Measurements from ENCODE around the gene RAMP3. TPM values are rescaled to one million over a fixed set of nuclear protein-coding genes. Genes with fewer than 3 reads are reported as not detected.

RAMP3 gene
- polyA plus RNA-seq, 1 donor = 5.1 TPM

DNA sequence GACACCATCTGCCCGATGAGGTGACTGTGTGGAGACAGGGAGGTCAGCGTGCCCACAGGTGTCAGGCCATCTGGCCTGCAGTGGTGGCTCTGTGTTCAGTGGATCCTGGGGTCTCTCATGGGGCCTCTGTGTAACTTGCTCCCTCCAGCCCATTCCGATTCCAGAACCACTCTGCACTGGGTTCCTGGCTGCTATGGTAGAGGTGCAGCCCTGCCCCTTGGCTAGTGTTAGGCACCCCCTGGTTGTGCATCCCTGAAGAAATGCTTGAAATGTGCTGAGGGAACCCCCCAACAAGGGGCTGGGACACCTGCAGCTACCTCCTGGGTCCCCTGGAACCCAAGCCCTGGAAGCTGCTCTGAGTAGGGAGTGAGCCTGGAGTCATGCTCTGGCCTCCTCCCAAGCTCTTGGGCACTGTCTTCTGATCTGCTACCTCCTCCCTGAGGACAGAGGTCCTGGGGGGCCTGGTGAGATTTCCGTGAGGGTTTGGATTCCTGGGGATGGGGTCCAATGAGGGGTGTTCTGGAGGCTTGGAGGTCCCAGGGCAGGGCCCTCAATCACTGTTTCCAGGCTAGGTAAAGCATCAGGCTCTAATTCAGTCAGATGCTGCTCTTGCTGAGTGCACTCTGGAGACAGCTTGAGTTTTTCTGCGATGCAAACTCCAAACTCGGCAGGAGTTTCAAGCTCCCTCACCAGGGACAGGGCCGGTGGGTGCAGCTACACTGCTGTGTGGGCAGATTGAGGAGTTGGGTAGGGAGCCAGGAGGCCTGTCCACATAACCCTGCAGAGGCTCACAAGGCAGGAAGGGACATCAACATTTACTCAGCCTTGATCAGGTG, 27.7 kb downstream of the RAMP3 start:
- no peak overlapping the region for H3K27ac ChIP-seq (ENCODE audit: low read length)
- H3K36me3 ChIP-seq (ENCODE audit: control insufficient read depth, insufficient read depth, low read length) = no peaks in the 10 kb centered on the region
- H3K9me3 ChIP-seq (ENCODE audit: control insufficient read depth, low read depth, low read length) = no peaks in the 10 kb centered on the region
- no CpG with 5 or more reads among the region's 7 CpGs for WGBS (ENCODE audit: insufficient coverage, low lambda C conversion rate)
- H3K27me3 ChIP-seq (ENCODE audit: control insufficient read depth, insufficient read depth, low read length) = no peaks in the 10 kb centered on the region
- H3K4me3 ChIP-seq (ENCODE audit: low read length) = no peak overlapping the region
- DNase-seq = no peak
- no peaks in the 10 kb centered on the region for H3K4me1 ChIP-seq (ENCODE audit: control insufficient read depth, insufficient read depth, low read length)

DNA sequence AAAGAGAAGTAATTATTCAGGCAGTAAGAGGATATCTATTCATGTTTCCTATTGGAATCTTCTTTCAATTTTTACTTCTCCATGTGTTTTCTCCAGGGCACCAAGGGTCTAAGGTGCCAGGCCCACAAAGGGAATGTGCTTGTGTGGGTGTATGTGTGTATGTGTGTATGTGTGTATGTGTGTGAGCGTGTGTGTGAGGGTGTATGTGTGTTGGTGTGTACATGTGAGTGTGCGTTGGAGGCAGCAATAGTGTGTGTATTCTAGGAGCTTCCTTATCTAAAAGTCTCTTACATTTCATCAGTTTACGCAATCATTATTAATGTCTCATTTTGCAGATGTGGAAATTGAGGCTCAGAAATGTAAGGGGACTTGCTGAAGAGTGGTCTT, 28.3 kb downstream of the RAMP3 start:
- no peaks in the 10 kb centered on the region for H3K27me3 ChIP-seq (ENCODE audit: control insufficient read depth, insufficient read depth, low read length)
- H3K4me3 ChIP-seq (ENCODE audit: low read length) = no peak overlapping the region
- H3K9me3 ChIP-seq (ENCODE audit: control insufficient read depth, low read depth, low read length) = no peaks in the 10 kb centered on the region
- no peaks in the 10 kb centered on the region for H3K36me3 ChIP-seq (ENCODE audit: control insufficient read depth, insufficient read depth, low read length)
- no peak overlapping the region for H3K27ac ChIP-seq (ENCODE audit: low read length)
- 80% methylated on average over 1 of the region's 3 CpGs for WGBS (ENCODE audit: insufficient coverage, low lambda C conversion rate)
- no peak for DNase-seq
- no peaks in the 10 kb centered on the region for H3K4me1 ChIP-seq (ENCODE audit: control insufficient read depth, insufficient read depth, low read length)

DNA sequence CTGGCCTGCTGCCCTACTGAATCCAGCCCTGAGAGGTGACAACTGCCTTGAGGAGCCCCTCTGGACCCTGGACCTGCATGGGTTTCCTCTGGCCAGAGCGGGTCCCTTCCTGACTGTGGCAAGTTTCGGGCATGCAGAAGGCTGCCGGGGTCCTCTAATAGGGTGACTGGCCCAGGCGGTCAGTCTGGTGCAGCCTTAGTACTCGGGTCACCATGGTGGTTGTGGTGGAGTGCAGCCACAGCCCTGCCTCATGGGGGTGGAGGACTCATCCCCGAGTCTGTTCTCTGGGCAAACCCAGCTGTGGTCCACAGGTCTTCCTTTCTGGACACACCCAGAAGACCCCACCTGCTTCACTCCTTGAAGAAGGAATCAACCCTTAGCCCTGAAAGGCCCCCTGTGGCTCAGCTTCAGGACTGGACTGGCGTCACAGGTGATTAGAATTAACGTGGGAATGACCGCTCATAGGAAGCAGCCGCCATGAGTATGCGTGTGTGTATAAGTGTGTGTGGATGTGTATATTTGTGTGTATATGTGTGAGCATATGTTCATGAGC, 28.7 kb downstream of the RAMP3 start:
- Histone ChIP-seq H3K9me3 (ENCODE audit: control insufficient read depth, low read depth, low read length) (no peaks in the 10 kb centered on the region), H3K4me3 (ENCODE audit: low read length) (no peak overlapping the region), H3K36me3 (ENCODE audit: control insufficient read depth, insufficient read depth, low read length) (no peaks in the 10 kb centered on the region), H3K4me1 (ENCODE audit: control insufficient read depth, insufficient read depth, low read length) (no peaks in the 10 kb centered on the region), H3K27me3 (ENCODE audit: control insufficient read depth, insufficient read depth, low read length) (no peaks in the 10 kb centered on the region), H3K27ac (ENCODE audit: low read length) (no peak overlapping the region)
- DNase-seq = no peak
- no CpG with 5 or more reads among the region's 11 CpGs for WGBS (ENCODE audit: insufficient coverage, low lambda C conversion rate)

DNA sequence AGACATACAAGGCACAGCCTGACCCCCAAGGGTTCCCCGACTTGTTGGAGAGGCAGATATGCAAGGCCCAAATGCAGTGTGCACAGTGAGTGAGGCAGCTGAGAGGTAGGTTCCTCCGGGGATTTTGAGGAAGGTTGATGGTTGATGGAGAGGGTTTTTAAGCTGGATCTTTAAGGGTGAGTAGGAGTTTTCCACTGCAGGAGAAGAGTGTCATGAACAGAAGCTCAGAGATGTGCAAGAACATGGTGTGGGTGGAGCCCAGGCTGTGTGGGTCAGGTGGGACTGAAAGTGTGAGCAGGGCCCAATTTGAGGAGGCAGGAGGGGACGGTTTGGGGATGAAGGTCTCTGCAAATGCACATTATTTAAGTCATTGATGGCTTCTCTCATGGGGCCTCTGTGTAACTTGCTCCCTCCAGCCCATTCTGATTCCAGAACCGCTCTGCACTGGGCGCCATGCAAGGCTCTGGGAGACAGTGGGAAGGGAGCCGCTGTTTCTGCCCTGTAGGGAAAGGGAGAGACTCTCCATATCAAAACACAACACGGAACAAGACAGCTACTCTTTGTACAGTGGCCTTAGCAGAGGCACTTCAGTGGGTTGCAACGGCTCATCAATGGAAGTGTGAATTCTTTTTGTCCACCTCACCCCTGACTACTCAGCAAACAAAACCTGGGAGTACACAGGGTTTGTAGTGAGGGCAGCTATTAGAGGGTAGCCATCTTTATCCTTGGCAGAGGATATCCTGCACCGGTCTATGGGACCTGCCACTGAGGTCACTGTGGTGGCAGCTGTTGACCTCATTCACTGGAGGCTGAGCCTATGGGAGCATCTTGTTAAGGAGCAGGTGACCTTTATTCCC, 29.7 kb downstream of the RAMP3 start:
- H3K27ac ChIP-seq (ENCODE audit: low read length) = no peak overlapping the region
- no peak overlapping the region for H3K4me3 ChIP-seq (ENCODE audit: low read length)
- DNase-seq = no peak
- WGBS (ENCODE audit: insufficient coverage, low lambda C conversion rate) = 100% methylated on average over 1 of the region's 9 CpGs
- H3K27me3 ChIP-seq (ENCODE audit: control insufficient read depth, insufficient read depth, low read length) = no peaks in the 10 kb centered on the region
- H3K9me3 ChIP-seq (ENCODE audit: control insufficient read depth, low read depth, low read length) = no peaks in the 10 kb centered on the region
- no peaks in the 10 kb centered on the region for H3K36me3 ChIP-seq (ENCODE audit: control insufficient read depth, insufficient read depth, low read length)
- H3K4me1 ChIP-seq (ENCODE audit: control insufficient read depth, insufficient read depth, low read length) = no peaks in the 10 kb centered on the region

DNA sequence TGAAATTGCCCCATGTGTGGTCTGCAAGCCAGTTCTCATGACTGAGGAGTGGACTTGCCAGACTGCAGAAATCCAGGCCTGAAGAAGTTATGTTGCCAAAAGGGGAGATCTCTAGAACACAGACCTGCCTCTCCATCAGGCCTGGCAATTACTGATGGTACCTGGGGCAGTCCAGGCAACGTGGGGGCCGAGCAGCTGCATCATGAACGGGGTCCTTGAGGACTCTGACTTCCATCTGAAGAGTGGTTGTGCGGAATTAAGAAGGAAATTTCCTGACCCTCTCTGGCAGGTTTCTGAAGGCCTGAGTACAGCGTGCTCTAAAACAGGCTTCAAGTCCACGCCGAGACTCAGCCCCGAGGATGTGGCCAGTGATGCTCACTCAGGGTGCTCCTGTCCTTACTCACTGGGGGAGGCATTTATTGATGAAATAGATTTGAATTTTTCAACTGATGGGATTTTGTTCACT, 30.4 kb downstream of the RAMP3 start:
- no peak for DNase-seq
- no CpG with 5 or more reads among the region's 8 CpGs for WGBS (ENCODE audit: insufficient coverage, low lambda C conversion rate)
- no peak overlapping the region for H3K4me3 ChIP-seq (ENCODE audit: low read length)
- no peaks in the 10 kb centered on the region for H3K27me3 ChIP-seq (ENCODE audit: control insufficient read depth, insufficient read depth, low read length)
- no peaks in the 10 kb centered on the region for H3K9me3 ChIP-seq (ENCODE audit: control insufficient read depth, low read depth, low read length)
- H3K4me1 ChIP-seq (ENCODE audit: control insufficient read depth, insufficient read depth, low read length) = no peaks in the 10 kb centered on the region
- no peaks in the 10 kb centered on the region for H3K36me3 ChIP-seq (ENCODE audit: control insufficient read depth, insufficient read depth, low read length)
- no peak overlapping the region for H3K27ac ChIP-seq (ENCODE audit: low read length)

DNA sequence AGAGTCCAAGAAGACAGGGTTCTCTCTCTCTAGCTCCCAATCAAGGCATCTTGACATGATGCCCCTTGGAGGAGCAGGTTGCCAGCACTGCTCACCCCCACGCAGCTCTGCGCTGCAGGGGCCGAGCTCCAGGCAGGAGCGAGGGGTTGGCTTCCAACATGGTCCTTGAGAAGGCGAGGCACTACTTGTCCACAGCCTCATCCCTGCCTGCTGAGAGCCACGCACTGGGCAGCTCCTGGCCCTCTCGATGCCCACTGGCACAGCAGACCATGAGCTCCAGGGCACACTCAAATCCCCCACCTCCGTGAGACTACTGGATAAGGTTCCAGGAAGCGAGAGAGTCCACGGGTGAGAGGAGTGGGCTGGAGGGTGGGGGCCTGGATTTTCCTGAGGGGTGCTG, 31.1 kb downstream of the RAMP3 start:
- no peaks in the 10 kb centered on the region for H3K27me3 ChIP-seq (ENCODE audit: control insufficient read depth, insufficient read depth, low read length)
- no peak overlapping the region for H3K4me3 ChIP-seq (ENCODE audit: low read length)
- no peaks in the 10 kb centered on the region for H3K9me3 ChIP-seq (ENCODE audit: control insufficient read depth, low read depth, low read length)
- H3K4me1 ChIP-seq (ENCODE audit: control insufficient read depth, insufficient read depth, low read length) = no peaks in the 10 kb centered on the region
- no peaks in the 10 kb centered on the region for H3K36me3 ChIP-seq (ENCODE audit: control insufficient read depth, insufficient read depth, low read length)
- DNase-seq = no peak
- no peak overlapping the region for H3K27ac ChIP-seq (ENCODE audit: low read length)
- WGBS (ENCODE audit: insufficient coverage, low lambda C conversion rate) = no CpG with 5 or more reads among the region's 10 CpGs

DNA sequence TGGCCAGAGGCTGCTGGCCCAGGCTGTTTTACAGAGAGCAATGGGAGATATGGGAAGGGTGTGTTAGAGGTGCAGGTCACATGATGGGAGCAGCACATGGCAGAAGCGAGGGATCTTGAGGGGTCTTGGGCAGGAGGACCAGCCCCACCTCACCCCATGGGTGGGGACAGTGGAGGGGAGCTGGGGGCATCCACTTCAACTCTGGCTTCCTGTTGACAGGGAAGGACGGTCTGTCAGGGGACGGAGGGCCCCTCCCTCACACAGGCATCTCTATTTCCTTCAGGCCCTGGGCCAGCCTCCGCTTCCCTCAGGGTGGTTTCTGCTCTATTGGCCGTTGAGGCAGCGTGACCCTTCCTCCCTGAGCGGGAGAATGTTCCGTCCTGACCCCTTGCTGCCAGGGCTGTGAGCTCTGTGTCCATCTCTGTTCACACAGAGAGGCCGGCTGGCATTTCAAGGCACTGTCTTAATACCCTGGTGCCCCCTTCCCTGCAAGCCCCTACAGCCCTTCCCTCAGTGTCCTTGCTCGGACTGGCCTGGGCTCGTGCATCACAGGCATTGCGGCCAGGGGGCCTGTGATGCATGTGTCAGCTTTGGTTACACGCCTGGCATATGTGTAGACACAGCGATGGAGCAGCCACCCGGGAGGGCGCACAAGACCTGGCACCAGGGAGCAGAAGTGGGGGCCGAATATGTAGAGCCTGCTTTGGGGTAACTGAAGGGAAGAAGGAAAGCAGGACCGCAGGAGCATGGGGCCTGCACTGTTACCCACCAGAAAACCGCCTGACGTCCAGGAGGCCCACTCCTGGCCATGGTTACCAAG, 31.8 kb downstream of the RAMP3 start:
- Histone ChIP-seq H3K27me3 (ENCODE audit: control insufficient read depth, insufficient read depth, low read length) (no peaks in the 10 kb centered on the region), H3K4me3 (ENCODE audit: low read length) (no peak overlapping the region), H3K9me3 (ENCODE audit: control insufficient read depth, low read depth, low read length) (no peaks in the 10 kb centered on the region), H3K4me1 (ENCODE audit: control insufficient read depth, insufficient read depth, low read length) (no peaks in the 10 kb centered on the region), H3K27ac (ENCODE audit: low read length) (no peak overlapping the region), H3K36me3 (ENCODE audit: control insufficient read depth, insufficient read depth, low read length) (no peaks in the 10 kb centered on the region)
- no peak for DNase-seq
- WGBS (ENCODE audit: insufficient coverage, low lambda C conversion rate) = 86% methylated on average over 4 of the region's 20 CpGs

DNA sequence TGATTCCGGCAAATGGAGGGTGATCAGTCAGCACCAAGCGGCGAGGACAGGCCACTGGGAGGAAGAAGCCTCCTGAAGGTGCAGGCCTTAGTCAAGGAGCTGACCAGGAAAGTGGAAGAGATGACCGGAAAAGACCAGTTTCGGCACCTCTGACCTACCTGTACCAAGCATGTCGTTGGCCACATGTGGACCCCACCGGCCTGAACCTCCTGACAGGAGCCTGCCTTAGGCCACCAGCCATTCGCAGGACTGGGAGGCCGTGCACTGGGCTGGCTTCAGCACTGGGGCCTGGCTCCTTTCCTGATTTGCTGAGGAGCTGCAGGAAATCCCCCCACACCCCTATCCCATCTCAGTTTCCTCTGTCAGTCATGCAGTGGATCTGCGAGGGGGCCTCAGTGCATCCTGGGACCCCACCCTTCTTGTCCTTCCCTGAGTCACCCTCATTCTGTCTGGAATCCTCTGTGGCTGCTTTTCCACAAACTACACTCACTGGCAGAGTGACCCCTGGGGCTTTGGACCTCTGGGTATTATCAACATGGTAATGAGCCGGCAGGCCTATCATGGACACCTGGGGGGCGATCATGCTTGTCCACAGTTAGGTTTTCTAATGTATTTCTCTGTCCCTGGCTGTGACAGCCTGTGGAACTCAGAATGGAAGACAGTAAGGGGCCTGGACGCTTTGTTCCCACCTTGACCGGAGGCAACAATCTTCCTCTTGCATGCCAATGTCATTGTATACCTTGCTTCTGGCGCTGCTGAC, 33.0 kb downstream of the RAMP3 start:
- WGBS (ENCODE audit: insufficient coverage, low lambda C conversion rate) = no CpG with 5 or more reads among the region's 15 CpGs
- DNase-seq = no peak

DNA sequence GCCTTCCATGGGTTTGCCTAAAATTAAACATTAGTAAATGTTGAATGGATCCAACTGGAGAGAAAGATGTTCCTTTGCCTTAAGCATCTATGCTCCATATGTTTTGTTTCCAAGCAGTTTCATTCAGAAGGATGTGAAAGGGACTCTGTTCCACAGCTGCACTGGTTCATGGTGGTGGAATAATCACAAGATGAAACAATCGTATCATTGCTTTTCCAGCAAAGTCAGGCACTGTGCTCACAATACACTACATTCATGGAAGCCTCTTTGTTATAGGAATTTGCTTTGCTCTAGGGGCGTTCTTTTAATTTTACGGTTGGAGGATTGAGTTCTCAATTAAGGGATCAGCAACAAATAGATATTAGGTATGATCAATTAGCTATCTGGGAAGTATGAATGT, 33.8 kb downstream of the RAMP3 start:
- no peaks in the 10 kb centered on the region for H3K36me3 ChIP-seq (ENCODE audit: control insufficient read depth, insufficient read depth, low read length)
- WGBS (ENCODE audit: insufficient coverage, low lambda C conversion rate) = no CpG with 5 or more reads among the region's 3 CpGs
- H3K27me3 ChIP-seq (ENCODE audit: control insufficient read depth, insufficient read depth, low read length) = no peaks in the 10 kb centered on the region
- no peaks in the 10 kb centered on the region for H3K4me1 ChIP-seq (ENCODE audit: control insufficient read depth, insufficient read depth, low read length)
- H3K27ac ChIP-seq (ENCODE audit: low read length) = no peak overlapping the region
- H3K4me3 ChIP-seq (ENCODE audit: low read length) = no peak overlapping the region
- no peak for DNase-seq
- H3K9me3 ChIP-seq (ENCODE audit: control insufficient read depth, low read depth, low read length) = no peaks in the 10 kb centered on the region

More for the DNA sequence above, 33.0 kb downstream of the RAMP3 start:
- H3K27ac ChIP-seq (ENCODE audit: low read length) = no peak overlapping the region
- no peaks in the 10 kb centered on the region for H3K36me3 ChIP-seq (ENCODE audit: control insufficient read depth, insufficient read depth, low read length)
- H3K4me1 ChIP-seq (ENCODE audit: control insufficient read depth, insufficient read depth, low read length) = no peaks in the 10 kb centered on the region
- no peaks in the 10 kb centered on the region for H3K9me3 ChIP-seq (ENCODE audit: control insufficient read depth, low read depth, low read length)
- H3K4me3 ChIP-seq (ENCODE audit: low read length) = no peak overlapping the region
- no peaks in the 10 kb centered on the region for H3K27me3 ChIP-seq (ENCODE audit: control insufficient read depth, insufficient read depth, low read length)

All from large intestine (tissue), 3 donors.